ENCODE results near the gene CLSTN2.

DNA sequence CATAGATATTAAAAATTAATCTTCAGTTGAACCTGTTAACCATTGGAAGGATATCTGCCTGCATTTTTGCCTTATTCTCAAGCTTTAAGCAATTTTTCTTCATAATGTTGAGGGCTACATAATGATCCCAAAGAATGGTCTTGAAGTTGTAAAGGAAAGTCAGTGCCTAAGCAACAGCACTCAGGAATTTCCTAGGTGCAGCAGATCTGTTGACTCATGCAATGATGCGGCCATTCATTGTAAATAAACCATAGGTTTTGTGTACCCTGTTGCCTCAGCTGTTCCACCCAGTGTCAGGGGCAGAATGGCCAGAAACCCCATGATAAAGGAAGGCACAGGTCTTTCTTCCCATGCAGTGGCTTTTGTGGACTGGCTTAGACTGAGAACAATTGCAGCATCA lies 664.5 kb downstream of the CLSTN2 start:
- TF ChIP-seq, protein P1, sequence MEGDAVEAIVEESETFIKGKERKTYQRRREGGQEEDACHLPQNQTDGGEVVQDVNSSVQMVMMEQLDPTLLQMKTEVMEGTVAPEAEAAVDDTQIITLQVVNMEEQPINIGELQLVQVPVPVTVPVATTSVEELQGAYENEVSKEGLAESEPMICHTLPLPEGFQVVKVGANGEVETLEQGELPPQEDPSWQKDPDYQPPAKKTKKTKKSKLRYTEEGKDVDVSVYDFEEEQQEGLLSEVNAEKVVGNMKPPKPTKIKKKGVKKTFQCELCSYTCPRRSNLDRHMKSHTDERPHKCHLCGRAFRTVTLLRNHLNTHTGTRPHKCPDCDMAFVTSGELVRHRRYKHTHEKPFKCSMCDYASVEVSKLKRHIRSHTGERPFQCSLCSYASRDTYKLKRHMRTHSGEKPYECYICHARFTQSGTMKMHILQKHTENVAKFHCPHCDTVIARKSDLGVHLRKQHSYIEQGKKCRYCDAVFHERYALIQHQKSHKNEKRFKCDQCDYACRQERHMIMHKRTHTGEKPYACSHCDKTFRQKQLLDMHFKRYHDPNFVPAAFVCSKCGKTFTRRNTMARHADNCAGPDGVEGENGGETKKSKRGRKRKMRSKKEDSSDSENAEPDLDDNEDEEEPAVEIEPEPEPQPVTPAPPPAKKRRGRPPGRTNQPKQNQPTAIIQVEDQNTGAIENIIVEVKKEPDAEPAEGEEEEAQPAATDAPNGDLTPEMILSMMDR (IDR thresholded peaks at IDR 0.05; ENCODE audit: low read depth, low read length, poor library complexity, severe bottlenecking) = no peak
- TF ChIP-seq EZH2phosphoT487 (IDR thresholded peaks at IDR 0.05; ENCODE audit: borderline replicate concordance, low read length) = no peak

Data from DOHH2 (cell line).